ENCODE data around the gene F5.

DNA sequence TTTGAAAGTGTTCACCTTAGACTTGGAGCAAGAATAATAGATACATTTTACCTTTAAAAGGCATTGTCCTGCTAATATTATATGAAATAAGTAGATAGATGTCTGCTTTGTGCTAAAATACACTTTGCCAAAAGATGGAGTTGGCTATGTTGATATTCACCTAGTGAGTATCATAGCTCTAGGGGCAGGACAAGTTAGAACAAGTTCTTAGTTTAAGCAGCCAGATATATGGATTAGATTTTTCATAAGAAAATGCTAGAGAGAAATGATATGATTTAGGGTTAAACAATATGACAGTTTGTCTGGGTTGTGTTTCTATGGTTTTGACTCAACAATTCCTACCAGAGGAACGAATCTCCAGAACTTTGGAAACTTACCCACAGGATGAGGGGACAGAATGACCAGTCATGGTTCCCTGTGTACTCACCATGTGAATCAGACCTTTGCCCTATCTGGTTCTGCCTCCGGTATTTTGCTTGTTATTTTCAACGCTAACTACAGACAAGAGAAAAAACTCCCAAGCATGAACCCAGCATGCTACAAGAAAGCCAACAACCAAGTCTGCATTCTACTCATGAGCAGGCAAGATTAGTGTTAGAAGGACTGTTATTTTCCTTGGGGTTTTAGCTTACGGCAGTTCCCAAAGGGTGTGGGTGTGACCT, 1.7 kb downstream of the F5 start:
- TF ChIP-seq POLR2A (IDR thresholded peaks at IDR 0.05; ENCODE audit: borderline replicate concordance, extremely low read depth, insufficient read depth, insufficient read length) (no peak), MAX (IDR thresholded peaks at IDR 0.05) (no peak), CTCF (IDR thresholded peaks at IDR 0.05 in 2 of 3, conservative IDR thresholded peaks at IDR 0.05 in 1 of 3; ENCODE audit: borderline replicate concordance in 1 of 3, insufficient read depth in 1 of 3, low read depth in 2 of 3, low read length in 2 of 3) (no peak), JUND (IDR thresholded peaks at IDR 0.05) (no peak), SIN3A (IDR thresholded peaks at IDR 0.05; ENCODE audit: low read depth) (no peak), EZH2 (IDR thresholded peaks at IDR 0.05) (no peak)
